CD4-positive, alpha-beta T cell (primary cell): ENCODE data around the gene KCNK6. TPM values are rescaled to one million over a fixed set of nuclear protein-coding genes. Genes with fewer than 3 reads are reported as not detected.
A peak's percentile ranks its signal among the peaks of the same experiment; 100 is the strongest.

Source experiments
- ATAC-seq: fragments of 200-7000 bp; cut with Tn5 transposase; one replicate; pipeline ENCODE4 v1.10.0; 2022; ENCODE audit warnings: mild to moderate bottlenecking; ENCODE audit not compliant: poor library complexity
- CTCF ChIA-PET: fragments of 350-600 bp; sonication (Branson Sonifier 250); formaldehyde crosslinking; loops from one replicate; lab custom pipeline; 2021; ENCODE audit warnings: antibody characterized with exemption, inconsistent platforms; lab: Charles Lee
- POLR2A ChIA-PET: fragments of 350-600 bp; sonication (Branson Sonifier 250); formaldehyde crosslinking; loops from one replicate; lab custom pipeline; 2021; ENCODE audit warnings: antibody characterized with exemption, inconsistent platforms; lab: Charles Lee
- DNase-seq, 14 experiments: peaks; one replicate each; pipeline ENCODE4 v3.0.0-alpha.2; 2013 to 2020; ENCODE audit warnings: mixed read lengths in 2 of 14
- H3K27ac ChIP-seq, 2 donors: one replicate each; pipeline versions ENCODE4 v1.5.1 to v1.7.0; 2013; ENCODE audit warnings: low read length in 2 of 2, low read depth in 1 of 2, mild to moderate bottlenecking in 1 of 2
- H3K27me3 ChIP-seq, 2 experiments: 1 replicate in 1 of 2; 2 replicates in 1 of 2; pipeline versions ENCODE4 v1.6.1 to v1.7.0; 2013; ENCODE audit warnings: low read length in 2 of 2, control low read depth in 1 of 2, mild to moderate bottlenecking in 1 of 2, moderate library complexity in 1 of 2; ENCODE audit not compliant: insufficient read depth in 2 of 2, control insufficient read depth in 1 of 2
- H3K36me3 ChIP-seq: one replicate; pipeline ENCODE4 v1.6.1; 2013; ENCODE audit warnings: low read length, control low read depth; ENCODE audit not compliant: insufficient read depth
- H3K4me1 ChIP-seq: one replicate; pipeline ENCODE4 v1.6.1; 2013; ENCODE audit warnings: low read length, control low read depth; ENCODE audit not compliant: insufficient read depth
- H3K4me3 ChIP-seq: one replicate; pipeline ENCODE4 v1.5.1; 2013; ENCODE audit warnings: mild to moderate bottlenecking, low read length, moderate library complexity
- H3K9me3 ChIP-seq, 2 experiments: 1 replicate in 1 of 2; 2 replicates in 1 of 2; pipeline versions ENCODE4 v1.6.1 to v1.7.0; 2013; ENCODE audit warnings: low read length in 2 of 2, mild to moderate bottlenecking in 2 of 2, control low read depth in 1 of 2, moderate library complexity in 1 of 2; ENCODE audit not compliant: control insufficient read depth in 1 of 2, insufficient read depth in 1 of 2
- H3K27ac Mint-ChIP-seq: one replicate; pipeline ENCODE4 v1.8.0; 2020; ENCODE audit warnings: mixed read lengths
- H3K27me3 Mint-ChIP-seq: one replicate; pipeline ENCODE4 v1.8.0; 2021; ENCODE audit warnings: mixed read lengths
- H3K36me3 Mint-ChIP-seq: one replicate; pipeline ENCODE4 v1.8.0; 2021; ENCODE audit warnings: low read depth, mixed read lengths
- H3K4me1 Mint-ChIP-seq: one replicate; pipeline ENCODE4 v1.8.0; 2021; ENCODE audit warnings: low read depth, mixed read lengths
- H3K4me3 Mint-ChIP-seq: one replicate; pipeline ENCODE4 v1.8.0; 2020; ENCODE audit warnings: mild to moderate bottlenecking, mixed read lengths
- H3K9me3 Mint-ChIP-seq: one replicate; pipeline ENCODE4 v1.8.0; 2020; ENCODE audit warnings: mixed read lengths
- intact Hi-C, 2 experiments: fragments of 100-400 bp; cut with DNase I in 1 of 2; cut with micrococcal nuclease in 1 of 2; formaldehyde crosslinking; loops; one replicate each; pipeline versions ENCODE4 v1.15.1 to v1.9.0; 2023 to 2025; cut with DNase I, micrococcal nuclease
- total RNA-seq, 174 experiments: library from RNA in 2 of 174; stranded (reverse) in 2 of 174; gene quantifications; one replicate each; pipeline ENCODE4 v1.2.3 and lab custom pipeline; 2021 to 2026
- TF ChIP-seq, protein P1 (sequence below): fragments of 200-600 bp; IDR thresholded peaks from one replicate; pipeline ENCODE4 v1.8.0; 2022; ENCODE audit warnings: antibody characterized with exemption, mild to moderate bottlenecking

The KCNK6 gene
- total RNA-seq, 2 experiments from 2014 or later = 3.0 to 3.1 TPM

GRCh38 chr19:38316477-38317067 is 3.1 kb upstream of the KCNK6 start:
- H3K4me3 Mint-ChIP-seq = peak overlapping the region; percentile 90
- H3K4me1 Mint-ChIP-seq = peaks cover 52% of the 10 kb centered on the region
- H3K36me3 ChIP-seq = no peaks in the 10 kb centered on the region
- H3K27ac ChIP-seq = peak overlapping the region; percentile 79 to 88
- TF ChIP-seq, protein P1, sequence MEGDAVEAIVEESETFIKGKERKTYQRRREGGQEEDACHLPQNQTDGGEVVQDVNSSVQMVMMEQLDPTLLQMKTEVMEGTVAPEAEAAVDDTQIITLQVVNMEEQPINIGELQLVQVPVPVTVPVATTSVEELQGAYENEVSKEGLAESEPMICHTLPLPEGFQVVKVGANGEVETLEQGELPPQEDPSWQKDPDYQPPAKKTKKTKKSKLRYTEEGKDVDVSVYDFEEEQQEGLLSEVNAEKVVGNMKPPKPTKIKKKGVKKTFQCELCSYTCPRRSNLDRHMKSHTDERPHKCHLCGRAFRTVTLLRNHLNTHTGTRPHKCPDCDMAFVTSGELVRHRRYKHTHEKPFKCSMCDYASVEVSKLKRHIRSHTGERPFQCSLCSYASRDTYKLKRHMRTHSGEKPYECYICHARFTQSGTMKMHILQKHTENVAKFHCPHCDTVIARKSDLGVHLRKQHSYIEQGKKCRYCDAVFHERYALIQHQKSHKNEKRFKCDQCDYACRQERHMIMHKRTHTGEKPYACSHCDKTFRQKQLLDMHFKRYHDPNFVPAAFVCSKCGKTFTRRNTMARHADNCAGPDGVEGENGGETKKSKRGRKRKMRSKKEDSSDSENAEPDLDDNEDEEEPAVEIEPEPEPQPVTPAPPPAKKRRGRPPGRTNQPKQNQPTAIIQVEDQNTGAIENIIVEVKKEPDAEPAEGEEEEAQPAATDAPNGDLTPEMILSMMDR = no peak
- no peak for DNase-seq
- no peaks in the 10 kb centered on the region for H3K27me3 ChIP-seq
- peak overlapping the region; percentile 71 for H3K4me3 ChIP-seq
- CTCF ChIA-PET = no interaction called here
- ATAC-seq = peak; percentile 14
- no peaks in the 10 kb centered on the region for H3K9me3 Mint-ChIP-seq
- POLR2A ChIA-PET = interaction anchor here (1.0 to 1.2 kb wide), 2 partner anchors 52 to 57 kb away, joined by 3 to 5 read pairs; partner anchors contain the start of genes PSMD8 and SPINT2
- intact Hi-C loops = loop anchor here (1.0 to 5.0 kb wide), 5 partner anchors 19 to 409 kb away; partner anchors contain the start of genes CATSPERG (in 1 of the 2), PSMD8 (in 1 of the 2), SIPA1L3 (in 1 of the 2) and SPINT2 (in 1 of the 2)
- peak overlapping the region; percentile 88 for H3K27ac Mint-ChIP-seq
- H3K27me3 Mint-ChIP-seq = no peaks in the 10 kb centered on the region
- H3K4me1 ChIP-seq = peaks cover 58% of the 10 kb centered on the region
- H3K9me3 ChIP-seq = no peaks in the 10 kb centered on the region
- H3K36me3 Mint-ChIP-seq = no peaks in the 10 kb centered on the region

GRCh38 chr19:38317104-38317612 is 2.5 kb upstream of the KCNK6 start:
- H3K27me3 ChIP-seq = no peaks in the 10 kb centered on the region
- ChIA-PET POLR2A (interaction anchor here (1.0 kb wide), 1 partner anchor 57 kb away, joined by 5 read pairs; the partner anchor contains the start of gene PSMD8), CTCF (no interaction called here)
- Mint-ChIP-seq H3K4me3 (peak overlapping the region; percentile 90), H3K27me3 (no peaks in the 10 kb centered on the region), H3K9me3 (no peaks in the 10 kb centered on the region), H3K27ac (peak overlapping the region; percentile 88), H3K4me1 (peaks cover 57% of the 10 kb centered on the region), H3K36me3 (no peaks in the 10 kb centered on the region)
- H3K9me3 ChIP-seq = no peaks in the 10 kb centered on the region
- TF ChIP-seq, protein P1 = no peak
- intact Hi-C loops = loop anchor here in 1 of 2 experiments (2.0 to 5.0 kb wide), 2 partner anchors 52 to 410 kb away; partner anchors contain the start of genes SIPA1L3, SPINT2 and WDR87
- peak overlapping the region; percentile 71 for H3K4me3 ChIP-seq
- no peaks in the 10 kb centered on the region for H3K36me3 ChIP-seq
- DNase-seq (peak in 8 of 14 experiments; percentile 13 to 72 (median 48)), ATAC-seq (no peak)
- H3K4me1 ChIP-seq = peaks cover 60% of the 10 kb centered on the region
- H3K27ac ChIP-seq = peak overlapping the region; percentile 10 to 88

DNA sequence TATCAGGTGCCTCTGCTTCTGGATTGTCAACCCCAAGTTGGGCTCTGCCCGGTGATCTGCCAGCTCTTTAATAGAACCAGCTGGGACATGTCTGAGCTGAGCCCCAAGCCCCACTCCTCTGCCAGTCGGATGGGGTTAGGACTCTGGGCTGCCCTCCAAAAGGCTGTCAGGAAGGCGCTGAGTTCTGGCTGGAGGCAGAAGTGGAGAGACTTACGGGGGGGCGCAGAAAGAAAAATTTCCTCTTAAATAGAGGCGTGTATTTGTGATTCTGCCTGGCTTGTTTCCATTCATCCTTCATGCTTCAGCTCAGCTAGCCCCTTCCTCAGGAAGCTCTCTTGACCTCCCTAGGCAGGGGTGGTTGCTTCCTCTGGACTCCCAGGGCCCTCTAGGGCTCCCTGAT is 985 bp upstream of the KCNK6 start:
- intact Hi-C loops = loop anchor here (1.0 to 5.0 kb wide), 2 partner anchors 57 to 411 kb away; partner anchors contain the start of genes SIPA1L3 (in 1 of the 2) and WDR87 (in 1 of the 2)
- Mint-ChIP-seq H3K27ac (peak overlapping the region; percentile 70), H3K27me3 (no peaks in the 10 kb centered on the region), H3K36me3 (no peaks in the 10 kb centered on the region), H3K4me1 (peaks cover 65% of the 10 kb centered on the region), H3K9me3 (no peaks in the 10 kb centered on the region), H3K4me3 (peak overlapping the region; percentile 87)
- H3K9me3 ChIP-seq = no peaks in the 10 kb centered on the region
- peaks cover 2% of the 10 kb centered on the region for H3K36me3 ChIP-seq
- DNase-seq = no peak
- POLR2A ChIA-PET = no interaction called here
- ATAC-seq = no peak
- H3K4me1 ChIP-seq = peaks cover 60% of the 10 kb centered on the region
- no peak overlapping the region for H3K27ac ChIP-seq
- no peaks in the 10 kb centered on the region for H3K27me3 ChIP-seq
- CTCF ChIA-PET = interaction anchor here (0.5 to 0.7 kb wide), 2 partner anchors 54 to 420 kb away, joined by 3 read pairs; partner anchors contain the start of gene SPINT2
- TF ChIP-seq, protein P1 = no peak
- no peak overlapping the region for H3K4me3 ChIP-seq
